ENCODE results near the gene RBBP5. TPM values are rescaled to one million over a fixed set of nuclear protein-coding genes. Genes with fewer than 3 reads are reported as not detected.
"Not testable (repeated sequence)": the region's sequence is repeated elsewhere in the genome, so short reads cannot be mapped to it uniquely, and the experiment has no call there.

RBBP5 gene
- 10 to 100 TPM; 22.3 to 25.5 TPM for total RNA-seq

- H3K4me1 Mint-ChIP-seq, result peaks cover 21% of the 10 kb centered on the region
- ATAC-seq (ENCODE audit: low read depth), result peak; percentile 95
Observed at GRCh38 chr1:205121660-205122488, at the start of gene RBBP5. Gene RBBP5, minus strand, starts transcription at chr1:205121978. Its CDS starts 105 bp downstream, at chr1:205121873.

GRCh38 chr1:205171369-205171768 lies 49.6 kb upstream of the RBBP5 start:
- H3K27ac Mint-ChIP-seq, result peak overlapping the region; percentile 37
- peaks cover 31% of the 10 kb centered on the region for H3K4me1 Mint-ChIP-seq
- peak; percentile 60 for ATAC-seq (ENCODE audit: low read depth)
- DNase-seq, result no peak
- POLR2A ChIA-PET, result interaction anchor here (0.7 to 0.8 kb wide), 2 partner anchors 15 to 39 kb away, joined by 4 read pairs; no protein-coding TSS in a partner anchor
- peak overlapping the region; percentile 72 for H3K4me3 Mint-ChIP-seq
- peaks cover 37% of the 10 kb centered on the region for H3K36me3 Mint-ChIP-seq
- H3K9me3 Mint-ChIP-seq, result no peaks in the 10 kb centered on the region
- no peaks in the 10 kb centered on the region for H3K27me3 Mint-ChIP-seq

More at GRCh38 chr1:205121660-205122488, at the start of gene RBBP5:
- POLR2A ChIA-PET, result interaction anchor here (0.5 to 2.1 kb wide), 8 partner anchors 13 to 164 kb away, joined by 3 to 12 read pairs (median 3); partner anchors contain the start of genes DSTYK and TMCC2
- Mint-ChIP-seq H3K27ac (peak within 1 kb of the TSS; percentile 99), H3K27me3 (no peaks in the 10 kb centered on the region), H3K36me3 (peaks cover 9% of the 10 kb centered on the region), H3K4me3 (peak within 1 kb of the TSS; percentile 95), H3K9me3 (no peaks in the 10 kb centered on the region)
- peak; percentile 92 for DNase-seq

GRCh38 chr1:205170532-205171269 lies 48.9 kb upstream of the RBBP5 start:
- POLR2A ChIA-PET, result interaction anchor here (0.7 to 0.8 kb wide), 3 partner anchors 15 to 58 kb away, joined by 3 to 4 read pairs (median 4); no protein-coding TSS in a partner anchor
- no peak for DNase-seq
- Mint-ChIP-seq H3K36me3 (peaks cover 36% of the 10 kb centered on the region), H3K27me3 (no peaks in the 10 kb centered on the region), H3K4me3 (peak overlapping the region; percentile 72), H3K9me3 (no peaks in the 10 kb centered on the region), H3K27ac (peak overlapping the region; percentile 37), H3K4me1 (peaks cover 31% of the 10 kb centered on the region)
- ATAC-seq (ENCODE audit: low read depth), result no peak

GRCh38 chr1:205169248-205169647 lies 47.5 kb upstream of the RBBP5 start:
- Mint-ChIP-seq H3K27ac (no peak overlapping the region), H3K36me3 (peaks cover 45% of the 10 kb centered on the region), H3K27me3 (no peaks in the 10 kb centered on the region), H3K9me3 (no peaks in the 10 kb centered on the region), H3K4me1 (peaks cover 31% of the 10 kb centered on the region), H3K4me3 (no peak overlapping the region)
- ATAC-seq (ENCODE audit: low read depth) (no peak), DNase-seq (no peak)
- POLR2A ChIA-PET, result no interaction called here

- Mint-ChIP-seq H3K9me3 (no peaks in the 10 kb centered on the region), H3K4me3 (no peak overlapping the region), H3K27ac (no peak overlapping the region), H3K4me1 (peaks cover 37% of the 10 kb centered on the region), H3K27me3 (no peaks in the 10 kb centered on the region), H3K36me3 (peaks cover 54% of the 10 kb centered on the region)
- DNase-seq (no peak), ATAC-seq (ENCODE audit: low read depth) (no peak)
- POLR2A ChIA-PET, result no interaction called here
Observed at GRCh38 chr1:205168291-205168690, 46.5 kb upstream of the RBBP5 start.

GRCh38 chr1:205162301-205162700 lies 40.5 kb upstream of the RBBP5 start:
- no peak overlapping the region for H3K27ac Mint-ChIP-seq
- POLR2A ChIA-PET, result no interaction called here
- peaks cover 71% of the 10 kb centered on the region for H3K36me3 Mint-ChIP-seq
- H3K4me3 Mint-ChIP-seq, result no peak overlapping the region
- peaks cover 16% of the 10 kb centered on the region for H3K4me1 Mint-ChIP-seq
- DNase-seq (no peak), ATAC-seq (ENCODE audit: low read depth) (no peak)
- no peaks in the 10 kb centered on the region for H3K27me3 Mint-ChIP-seq
- H3K9me3 Mint-ChIP-seq, result peaks cover 3% of the 10 kb centered on the region

- Mint-ChIP-seq H3K27ac (peak overlapping the region; percentile 40), H3K4me1 (peaks cover 16% of the 10 kb centered on the region), H3K36me3 (peaks cover 76% of the 10 kb centered on the region), H3K9me3 (peaks cover 16% of the 10 kb centered on the region), H3K4me3 (no peak overlapping the region), H3K27me3 (no peaks in the 10 kb centered on the region)
- POLR2A ChIA-PET, result no interaction called here
- no peak for ATAC-seq (ENCODE audit: low read depth)
- DNase-seq, result no peak
Observed at GRCh38 chr1:205161076-205161475, 39.3 kb upstream of the RBBP5 start.

- DNase-seq (no peak), ATAC-seq (ENCODE audit: low read depth) (no peak)
- no peak overlapping the region for H3K27ac Mint-ChIP-seq
- H3K27me3 Mint-ChIP-seq, result no peaks in the 10 kb centered on the region
- peaks cover 20% of the 10 kb centered on the region for H3K9me3 Mint-ChIP-seq
- H3K4me3 Mint-ChIP-seq, result no peak overlapping the region
- H3K4me1 Mint-ChIP-seq, result peaks cover 10% of the 10 kb centered on the region
- H3K36me3 Mint-ChIP-seq, result peaks cover 82% of the 10 kb centered on the region
- POLR2A ChIA-PET, result no interaction called here
Observed at GRCh38 chr1:205158048-205158616, 36.4 kb upstream of the RBBP5 start.

- not testable (repeated sequence) for H3K4me3 Mint-ChIP-seq
- H3K36me3 Mint-ChIP-seq, result peaks cover 72% of the 10 kb centered on the region
Observed at GRCh38 chr1:205155665-205156377, 34.0 kb upstream of the RBBP5 start.

GRCh38 chr1:205152505-205152904 lies 30.7 kb upstream of the RBBP5 start:
- DNase-seq (no peak), ATAC-seq (ENCODE audit: low read depth) (no peak)
- POLR2A ChIA-PET, result no interaction called here
- peaks cover 53% of the 10 kb centered on the region for H3K36me3 Mint-ChIP-seq
- H3K4me1 Mint-ChIP-seq, result no peaks in the 10 kb centered on the region
- H3K4me3 Mint-ChIP-seq, result no peak overlapping the region
- peaks cover 16% of the 10 kb centered on the region for H3K9me3 Mint-ChIP-seq
- no peak overlapping the region for H3K27ac Mint-ChIP-seq
- H3K27me3 Mint-ChIP-seq, result no peaks in the 10 kb centered on the region

More at GRCh38 chr1:205155665-205156377, 34.0 kb upstream of the RBBP5 start:
- DNase-seq; H3K4me1 Mint-ChIP-seq; ATAC-seq (ENCODE audit: low read depth); H3K27me3 Mint-ChIP-seq; POLR2A ChIA-PET; H3K27ac Mint-ChIP-seq: not testable (repeated sequence)
- peaks cover 20% of the 10 kb centered on the region for H3K9me3 Mint-ChIP-seq

- H3K4me1 Mint-ChIP-seq, result no peaks in the 10 kb centered on the region
- peaks cover 39% of the 10 kb centered on the region for H3K36me3 Mint-ChIP-seq
- H3K4me3 Mint-ChIP-seq, result no peak overlapping the region
- no peak overlapping the region for H3K27ac Mint-ChIP-seq
- DNase-seq (no peak), ATAC-seq (ENCODE audit: low read depth) (no peak)
- POLR2A ChIA-PET, result no interaction called here
- peaks cover 3% of the 10 kb centered on the region for H3K9me3 Mint-ChIP-seq
- H3K27me3 Mint-ChIP-seq, result no peaks in the 10 kb centered on the region
Observed at GRCh38 chr1:205150651-205151428, 29.1 kb upstream of the RBBP5 start.

GRCh38 chr1:205147191-205147835 lies 25.5 kb upstream of the RBBP5 start:
- Mint-ChIP-seq H3K4me1 (no peaks in the 10 kb centered on the region), H3K36me3 (peaks cover 18% of the 10 kb centered on the region), H3K9me3 (no peaks in the 10 kb centered on the region), H3K27ac (no peak overlapping the region), H3K27me3 (no peaks in the 10 kb centered on the region), H3K4me3 (no peak overlapping the region)
- POLR2A ChIA-PET, result no interaction called here
- ATAC-seq (ENCODE audit: low read depth), result no peak
- no peak for DNase-seq
